H1 (cell line): ENCODE data around the gene UBQLN4. TPM values are rescaled to one million over a fixed set of nuclear protein-coding genes. Genes with fewer than 3 reads are reported as not detected.

Source experiments
- CTCF ChIA-PET: fragments of 300-600 bp; sonication (Branson Sonifier 250); formaldehyde crosslinking; loops from one replicate; lab custom pipeline; 2021; ENCODE audit not compliant: partially characterized antibody; lab: Charles Lee
- POLR2A ChIA-PET: fragments of 300-600 bp; sonication (Branson Sonifier 250); formaldehyde crosslinking; loops from one replicate; lab custom pipeline; 2021; ENCODE audit warnings: inconsistent platforms; ENCODE audit not compliant: partially characterized antibody; lab: Charles Lee
- DNase-seq, 2 experiments: peaks; one replicate each; pipeline versions ENCODE4 v3.0.0 to v3.0.0-alpha.2; 2010 to 2022; ENCODE audit warnings: low spot score in 2 of 2, low read depth in 1 of 2, mixed read lengths in 1 of 2
- FAIRE-seq: peaks from 2 replicates; lab custom pipeline; 2011; peaks lifted over from hg19 to GRCh38; lab: Jason Lieb, UNC
- H2AFZ ChIP-seq: 2 replicates; pipeline ENCODE4 v1.8.1; 2012; ENCODE audit warnings: low read length, inconsistent platforms
- H2AK5ac ChIP-seq: 2 replicates; pipeline ENCODE4 v1.6.1; 2013; ENCODE audit warnings: low read depth, low read length
- H2BK120ac ChIP-seq: replicated peaks from 2 replicates; pipeline ENCODE3; 2013; ENCODE audit warnings: low read depth, low read length, inconsistent platforms
- H2BK12ac ChIP-seq: 2 replicates; pipeline ENCODE4 v1.6.1; 2013; ENCODE audit warnings: low read depth, low read length
- H2BK15ac ChIP-seq: 2 replicates; pipeline ENCODE4 v1.6.1; 2013; ENCODE audit warnings: low read length
- H2BK20ac ChIP-seq: 2 replicates; pipeline ENCODE4 v1.6.1; 2013; ENCODE audit warnings: low read length
- H2BK5ac ChIP-seq: 2 replicates; pipeline ENCODE4 v1.6.1; 2013; ENCODE audit warnings: low read depth, low read length
- H3K14ac ChIP-seq: 2 replicates; pipeline ENCODE4 v1.6.1; 2013; ENCODE audit warnings: inconsistent platforms; ENCODE audit not compliant: insufficient read length
- H3K18ac ChIP-seq: 2 replicates; pipeline ENCODE4 v1.6.1; 2013; ENCODE audit warnings: low read length; ENCODE audit errors: extremely low read depth
- H3K23ac ChIP-seq: 2 replicates; pipeline ENCODE4 v1.6.1; 2013; ENCODE audit warnings: inconsistent platforms; ENCODE audit not compliant: insufficient read length
- H3K23me2 ChIP-seq: 2 replicates; pipeline ENCODE4 v1.6.1; 2013; ENCODE audit warnings: low read depth, low read length
- H3K27ac ChIP-seq: 2 replicates; pipeline ENCODE4 v1.6.1; 2011; ENCODE audit warnings: low read depth, low read length, inconsistent platforms
- H3K27me3 ChIP-seq, 4 experiments: replicated peaks in 1 of 4; 1 replicate in 1 of 4; 2 replicates in 3 of 4; pipeline versions ENCODE4 v1.6.1 to v1.8.1; 2011 to 2013; ENCODE audit warnings: low read length in 3 of 4, mild to moderate bottlenecking in 3 of 4, inconsistent platforms in 2 of 4, mixed read lengths in 2 of 4, moderate library complexity in 1 of 4; ENCODE audit not compliant: control insufficient read depth in 3 of 4, insufficient read depth in 3 of 4; ENCODE audit errors: extremely low read depth in 1 of 4
- H3K36me3 ChIP-seq, 4 experiments: 2 replicates each; pipeline versions ENCODE4 v1.6.1 to v1.8.1; 2011 to 2013; ENCODE audit warnings: mild to moderate bottlenecking in 4 of 4, low read length in 3 of 4, moderate library complexity in 2 of 4, control low read depth in 1 of 4, inconsistent platforms in 1 of 4; ENCODE audit not compliant: insufficient read depth in 4 of 4, control insufficient read depth in 2 of 4
- H3K4ac ChIP-seq: replicated peaks from 2 replicates; pipeline ENCODE3; 2013; ENCODE audit warnings: low read length, low read depth, mixed read lengths, inconsistent platforms; ENCODE audit not compliant: insufficient read length
- H3K4me1 ChIP-seq, 4 experiments: replicated peaks in 1 of 4; 1 replicate in 1 of 4; 2 replicates in 3 of 4; pipeline versions ENCODE4 v1.6.1 to v1.8.1; 2011 to 2013; ENCODE audit warnings: low read length in 3 of 4, inconsistent platforms in 2 of 4, mixed read lengths in 1 of 4; ENCODE audit not compliant: insufficient read depth in 4 of 4, control insufficient read depth in 3 of 4
- H3K4me2 ChIP-seq, 2 experiments: 2 replicates each; pipeline versions ENCODE4 v1.6.1 to v1.8.1; 2011 to 2013; ENCODE audit warnings: low read depth in 2 of 2, low read length in 2 of 2, control low read depth in 1 of 2, inconsistent platforms in 1 of 2, mild to moderate bottlenecking in 1 of 2; ENCODE audit not compliant: insufficient read depth in 1 of 2
- H3K4me3 ChIP-seq, 4 experiments: fragments of 200-600, 300-600 bp in 1 of 4; sonication (generic), shearing (Covaris generic), sonication (Bioruptor Twin) in 1 of 4; 2 replicates each; pipeline versions ENCODE4 v1.5.1 to v1.8.1; 2011 to 2016; ENCODE audit warnings: low read length in 4 of 4, low read depth in 3 of 4, control low read depth in 2 of 4, inconsistent platforms in 2 of 4, mild to moderate bottlenecking in 2 of 4, mixed read lengths in 1 of 4, moderate library complexity in 1 of 4; ENCODE audit not compliant: insufficient read depth in 2 of 4; ENCODE audit errors: extremely low read depth in 1 of 4
- H3K56ac ChIP-seq: replicated peaks from 2 replicates; pipeline ENCODE3; 2013; ENCODE audit warnings: low read depth, mild to moderate bottlenecking, mixed read lengths, low read length, inconsistent platforms; ENCODE audit not compliant: insufficient read length
- H3K79me1 ChIP-seq: 2 replicates; pipeline ENCODE4 v1.6.1; 2013; ENCODE audit warnings: low read depth, low read length, control low read depth
- H3K79me2 ChIP-seq, 2 experiments: 2 replicates each; pipeline versions ENCODE4 v1.6.1 to v1.8.1; 2012 to 2013; ENCODE audit warnings: low read length in 2 of 2, mild to moderate bottlenecking in 2 of 2, inconsistent platforms in 1 of 2; ENCODE audit not compliant: insufficient read depth in 2 of 2, control insufficient read depth in 1 of 2
- H3K9ac ChIP-seq, 4 experiments: replicated peaks in 1 of 4; 1 replicate in 1 of 4; 2 replicates in 3 of 4; pipeline versions ENCODE4 v1.6.1 to v1.8.1; 2011 to 2013; ENCODE audit warnings: low read depth in 3 of 4, low read length in 3 of 4, control low read depth in 2 of 4, mild to moderate bottlenecking in 2 of 4, moderate library complexity in 2 of 4, inconsistent platforms in 1 of 4; ENCODE audit errors: extremely low read depth in 1 of 4
- H3K9me3 ChIP-seq, 2 experiments: 2 replicates each; pipeline versions ENCODE4 v1.6.1 to v1.8.1; 2012 to 2013; ENCODE audit warnings: mild to moderate bottlenecking in 2 of 2, moderate library complexity in 2 of 2, control low read depth in 1 of 2, inconsistent platforms in 1 of 2, low read depth in 1 of 2, low read length in 1 of 2, mixed read lengths in 1 of 2; ENCODE audit not compliant: insufficient read depth in 2 of 2
- H4K20me1 ChIP-seq, 2 experiments: replicated peaks in 1 of 2; 2 replicates each; pipeline versions ENCODE3 to v1.8.1; 2011 to 2013; ENCODE audit warnings: inconsistent platforms in 2 of 2, low read length in 2 of 2, mild to moderate bottlenecking in 1 of 2; ENCODE audit not compliant: insufficient read depth in 2 of 2, control insufficient read depth in 1 of 2
- H4K5ac ChIP-seq: 2 replicates; pipeline ENCODE4 v1.6.1; 2013; ENCODE audit warnings: low read length, low read depth, mixed read lengths, inconsistent platforms; ENCODE audit not compliant: insufficient read length
- H4K8ac ChIP-seq: 2 replicates; pipeline ENCODE4 v1.8.0; 2013; ENCODE audit warnings: mild to moderate bottlenecking, moderate library complexity, low read length, inconsistent platforms; ENCODE audit not compliant: insufficient read depth; ENCODE audit errors: extremely low read depth
- H4K91ac ChIP-seq: replicated peaks from 2 replicates; pipeline ENCODE3; 2013; ENCODE audit warnings: low read length, mixed read lengths, inconsistent platforms; ENCODE audit not compliant: insufficient read length
- ASH2L ChIP-seq: fragments of 200-600, 300-600 bp; sonication (generic); IDR thresholded peaks from one replicate; pipeline ENCODE4 v1.7.1; 2017; ENCODE audit warnings: low read length
- BRCA1 ChIP-seq: IDR thresholded peaks from 2 replicates; pipeline ENCODE4 v1.6.1; 2012; ENCODE audit warnings: low read depth, low read length, improper control_type of control experiment
- MAX ChIP-seq: IDR thresholded peaks from 2 replicates; pipeline ENCODE4 v1.6.1; 2012; ENCODE audit warnings: inconsistent platforms
- PHF8 ChIP-seq: fragments of 200-600 bp; sonication (generic); conservative IDR thresholded peaks from 2 replicates; pipeline ENCODE4 v1.7.1; 2012; ENCODE audit warnings: low read depth, mild to moderate bottlenecking, inconsistent platforms, low read length, moderate library complexity
- SAP30 ChIP-seq: fragments of 300-600 bp; sonication (generic); IDR thresholded peaks from 2 replicates; pipeline ENCODE4 v1.7.1; 2012; ENCODE audit warnings: low read length, moderate library complexity, mild to moderate bottlenecking, inconsistent platforms; ENCODE audit not compliant: insufficient read depth, insufficient replicate concordance
- SIN3A ChIP-seq, 2 experiments: IDR thresholded peaks in 1 of 2; conservative IDR thresholded peaks in 1 of 2; 2 replicates each; pipeline ENCODE4 v1.6.1; 2011 to 2012; ENCODE audit warnings: low read length in 2 of 2, improper control_type of control experiment in 1 of 2, low read depth in 1 of 2, mild to moderate bottlenecking in 1 of 2
- SP1 ChIP-seq: IDR thresholded peaks from 2 replicates; pipeline ENCODE4 v1.6.1; 2011; ENCODE audit warnings: low read depth, low read length
- TAF1 ChIP-seq: IDR thresholded peaks from 2 replicates; pipeline ENCODE4 v1.6.1; 2011; ENCODE audit warnings: mild to moderate bottlenecking, low read depth, low read length
- TBP ChIP-seq: IDR thresholded peaks from 2 replicates; pipeline ENCODE4 v1.6.1; 2011; ENCODE audit warnings: low read depth, low read length, improper control_type of control experiment
- WGBS, 2 experiments: shearing (Covaris generic) in 1 of 2; methylation state at CpG; one replicate each; pipeline versions ENCODE4 v1.1.6 to v1.1.7; 2013 to 2015; ENCODE audit warnings: low lambda C conversion rate in 2 of 2, mixed read lengths in 2 of 2, inconsistent platforms in 1 of 2, low coverage in 1 of 2, missing lambda C conversion rate in 1 of 2; ENCODE audit not compliant: insufficient replicate concordance in 2 of 2, insufficient coverage in 1 of 2, insufficient read length in 1 of 2; ENCODE audit errors: extremely low coverage in 1 of 2, missing lambda C conversion rate in 1 of 2; 5-methylcytosine and 5-hydroxymethylcytosine counted together
- polyA plus RNA-seq, 7 experiments: library from polyadenylated mRNA; depleted of rRNA in 3 of 7; stranded (reverse) in 5 of 7; unstranded in 2 of 7; fragments of >200 nt in 5 of 7; fragments of 200-250 nt in 2 of 7; gene quantifications; 1 replicate in 5 of 7; 2 replicates in 1 of 7; 4 replicates in 1 of 7; pipeline versions ENCODE4 v1.2.1 to v1.2.3, GENCODE V29; 2011 to 2013; ENCODE audit warnings: missing spikeins in 2 of 7, mixed read lengths in 2 of 7
- total RNA-seq: library from RNA; stranded (reverse); fragmentation: NEBNext Ultra II Directional; extraction: Animal tissue kit (Norgen Biotek cat#: 25700); gene quantifications from 2 replicates; pipeline ENCODE4 v1.2.1, GENCODE V29; 2021

The UBQLN4 gene
- total and polyA plus RNA-seq, 2 of the 8 experiments (the other 6 are each of a cell fraction or from before 2014, with no cell fraction given): 37.7 to 52.0 TPM

GRCh38 chr1:156081180-156081916 lies 27.8 kb upstream of the UBQLN4 start:
- no peaks in the 10 kb centered on the region for H3K27me3 ChIP-seq
- H3K18ac ChIP-seq: peak overlapping the region; percentile 97
- DNase-seq (no peak), FAIRE-seq (no peak)
- H3K79me2 ChIP-seq: peaks cover 19 to 72% of the 10 kb centered on the region in 2 experiments
- peak overlapping the region; percentile 78 for H3K14ac ChIP-seq
- H4K8ac ChIP-seq: peak overlapping the region; percentile 60; the same call in 1 of the 2 replicates
- 0 out of 2 replicates have a peak overlapping the region, but pooled peaks have one; percentile 34 for H2BK20ac ChIP-seq
- H3K4ac ChIP-seq: peak overlapping the region; percentile 87
- H3K4me1 ChIP-seq: peaks cover 15 to 33% (median 20%) of the 10 kb centered on the region in 4 experiments
- peak overlapping the region; percentile 60 to 90 (median 76) for H3K9ac ChIP-seq
- H4K20me1 ChIP-seq: peaks cover 14 to 23% of the 10 kb centered on the region in 2 experiments
- H2BK15ac ChIP-seq: no peak overlapping the region
- peak overlapping the region; percentile 86 for H3K27ac ChIP-seq
- H2AK5ac ChIP-seq: 0 out of 2 replicates have a peak overlapping the region, but pooled peaks have one; percentile 17
- peak overlapping the region; percentile 76 to 79 for H3K4me2 ChIP-seq
- H3K36me3 ChIP-seq: peaks cover 0 to 15% (median 7%) of the 10 kb centered on the region in 4 experiments; a peak in 5 of 8 replicates
- H2BK12ac ChIP-seq: peak overlapping the region; percentile 87; the same call in 1 of the 2 replicates
- peaks cover 15% of the 10 kb centered on the region for H3K79me1 ChIP-seq
- H3K23ac ChIP-seq: no peak overlapping the region
- peak overlapping the region; percentile 93 for H3K56ac ChIP-seq
- ChIA-PET POLR2A (interaction anchor here (1.0 to 29.6 kb wide), 12 partner anchors 7 to 147 kb away, joined by 3 to 763 read pairs (median 12); partner anchors contain the start of genes ARHGEF2, KHDC4, LMNA and RAB25), CTCF (interaction anchor here (0.8 to 29.5 kb wide), 3 partner anchors 8 to 50 kb away, joined by 4 to 1994 read pairs (median 5); partner anchors contain the start of gene LMNA)
- 2% methylated on average over 19 of the region's 61 CpGs; no CpG with 5 or more reads in 1 of the 2 experiments for WGBS, 2 experiments
- no peaks in the 10 kb centered on the region for H3K9me3 ChIP-seq
- peak overlapping the region; percentile 99 for H4K91ac ChIP-seq
- H3K4me3 ChIP-seq: peak overlapping the region; percentile 86 to 98 (median 94)
- peak overlapping the region; percentile 81 for H2BK120ac ChIP-seq
- peak overlapping the region; percentile 97 for H4K5ac ChIP-seq
- no peak overlapping the region for H2AFZ ChIP-seq
- peak overlapping the region; percentile 98 for H2BK5ac ChIP-seq
- H3K23me2 ChIP-seq: peaks cover 14% of the 10 kb centered on the region
- TF ChIP-seq SP1: no peak
- no peak for TF ChIP-seq TBP
- 0 out of 2 replicates have a peak, but pooled peaks have one; percentile 22 for TF ChIP-seq PHF8
- TF ChIP-seq MAX: peak; percentile 92
- TF ChIP-seq ASH2L: peak; percentile 27
- TF ChIP-seq SAP30: peak; percentile 88
- peak in 1 of 2 experiments; percentile 56; a peak in 2 of 4 replicates for TF ChIP-seq SIN3A (conservative IDR thresholded peaks at IDR 0.05 in 1 of 2, IDR thresholded peaks at IDR 0.05 in 1 of 2; ENCODE audit: low read depth in 1 of 2, low read length in 2 of 2)
- peak; percentile 9; the same call in 1 of the 2 replicates for TF ChIP-seq TAF1
- TF ChIP-seq BRCA1: no peak
